ENCODE measurements around the gene SLC22A4. TPM values are rescaled to one million over a fixed set of nuclear protein-coding genes. Genes with fewer than 3 reads are reported as not detected.

SLC22A4 gene
- total RNA-seq, 1 donor from 2014 or later = 0.25 TPM

DNA sequence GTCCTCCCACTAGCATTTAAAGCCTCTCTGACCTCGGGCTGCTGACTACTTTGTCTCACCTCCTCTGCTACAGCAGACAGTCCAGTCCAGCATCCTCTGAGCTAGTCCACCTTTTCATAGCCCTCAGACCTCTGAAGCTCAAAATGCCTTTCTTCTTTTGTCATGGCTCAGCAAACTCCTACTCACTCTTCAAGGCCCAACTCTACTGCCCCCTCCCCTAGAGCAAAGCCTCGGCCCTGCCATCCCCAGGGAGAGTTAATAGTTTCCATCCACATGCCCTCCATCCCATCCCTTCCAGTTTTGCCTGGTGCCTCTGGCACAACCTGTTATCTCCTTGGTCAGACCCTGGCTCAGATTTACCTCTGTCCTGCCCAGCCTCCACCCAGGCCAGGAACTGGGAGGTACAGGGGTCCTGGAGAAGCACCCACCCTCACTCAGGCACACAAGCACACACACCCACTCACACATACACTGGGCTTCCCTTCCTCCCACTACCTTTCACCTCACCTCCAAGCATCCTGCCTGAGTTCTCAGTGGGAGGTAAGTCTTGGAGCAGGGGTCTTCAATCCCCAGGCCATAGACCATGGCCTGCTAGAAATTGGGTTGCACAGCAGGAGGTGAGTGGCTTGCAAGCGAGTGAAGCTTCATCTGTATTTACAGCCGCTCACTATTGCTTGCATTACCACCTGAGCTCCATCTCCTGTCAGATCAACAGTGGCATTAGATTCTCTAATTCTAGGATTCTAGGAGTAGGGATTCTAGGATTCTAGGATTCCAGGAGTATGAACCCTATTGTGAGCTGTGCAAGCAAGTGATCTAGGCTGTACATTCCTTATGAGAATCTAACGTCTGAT, 18.6 kb upstream of the SLC22A4 start:
- intact Hi-C loops (cut with micrococcal nuclease) = no loop called here

DNA sequence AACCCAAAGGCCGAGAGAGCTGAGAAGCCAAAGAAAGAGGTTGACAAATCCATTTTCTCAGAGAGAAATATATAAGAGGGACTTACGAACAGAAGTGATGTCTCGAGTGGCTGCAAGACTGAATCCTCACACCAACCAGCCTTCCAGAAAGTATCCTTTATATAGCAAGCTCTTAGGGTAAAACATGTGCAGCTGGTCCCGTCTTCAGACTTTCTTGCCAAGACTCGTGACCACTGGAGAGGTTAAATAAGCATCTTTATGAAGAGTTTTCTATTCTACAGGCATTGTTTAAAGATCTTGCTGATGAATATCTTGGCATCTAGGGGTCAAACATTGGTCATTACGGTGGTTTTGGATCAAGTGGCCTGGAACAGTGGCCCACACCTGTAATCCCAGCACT, 16.9 kb upstream of the SLC22A4 start:
- intact Hi-C loops (cut with micrococcal nuclease) = no loop called here

DNA sequence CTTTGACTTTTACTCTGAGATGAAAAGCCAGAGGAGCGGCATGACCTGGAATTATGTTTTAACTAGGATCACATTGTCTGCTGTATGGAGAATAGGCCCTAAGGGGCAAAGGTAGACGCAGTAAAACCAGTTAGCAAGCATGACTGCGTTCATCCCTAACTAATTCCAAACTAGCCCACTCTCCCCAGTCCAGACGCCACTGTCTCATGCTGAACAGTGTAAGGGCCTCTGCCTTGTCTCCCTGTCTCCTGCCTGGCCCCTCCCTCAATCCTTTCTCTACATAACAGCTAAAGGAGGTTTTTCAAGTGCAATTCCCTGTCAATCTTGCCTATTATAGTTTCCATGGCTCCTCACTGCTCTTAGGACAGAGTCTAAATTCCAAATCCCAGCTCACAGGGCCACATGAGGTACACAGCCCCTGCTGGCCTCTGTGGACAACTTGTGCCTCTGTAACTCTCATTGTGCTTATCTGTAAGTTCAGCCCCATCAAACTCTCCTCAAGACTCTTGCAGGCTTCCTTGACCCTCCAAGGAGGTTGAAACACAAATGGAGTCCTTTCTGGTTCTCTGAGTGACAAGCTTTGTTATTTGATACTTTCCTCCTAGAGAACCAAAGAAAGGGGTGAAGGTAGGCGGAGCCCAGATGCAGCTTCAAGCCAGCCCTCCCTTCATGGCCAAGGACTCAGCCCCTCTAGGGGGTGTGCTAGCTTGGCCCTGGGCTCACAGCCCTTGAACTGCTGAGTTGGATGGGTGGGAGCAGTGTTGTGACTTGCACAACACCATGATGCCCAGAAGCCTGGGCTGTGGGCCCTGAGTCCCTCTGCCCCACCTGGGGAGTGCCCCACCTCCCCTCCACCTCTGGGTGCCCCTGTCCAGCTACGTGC, 16.0 kb upstream of the SLC22A4 start:
- intact Hi-C loops (cut with micrococcal nuclease) = no loop called here

DNA sequence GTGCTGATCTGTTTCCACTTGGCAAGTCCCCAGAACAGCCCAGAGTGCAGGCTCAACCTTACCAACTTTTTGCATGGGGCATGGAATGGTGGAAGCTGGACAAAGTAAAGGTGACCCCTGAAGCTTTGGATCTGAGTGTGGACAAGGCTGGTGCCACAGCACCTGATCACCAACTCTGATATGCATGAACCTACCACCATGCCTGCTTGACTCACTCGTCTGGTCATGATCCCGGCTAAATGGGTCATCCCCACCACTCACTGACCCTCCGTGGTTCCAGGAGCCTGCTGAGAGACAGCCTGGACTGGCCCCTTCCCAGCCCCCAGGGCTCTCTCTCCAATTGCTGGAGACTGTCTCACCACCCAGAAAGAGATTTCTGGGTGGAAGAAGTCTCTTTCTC, 14.4 kb upstream of the SLC22A4 start:
- intact Hi-C loops (cut with micrococcal nuclease) = no loop called here

DNA sequence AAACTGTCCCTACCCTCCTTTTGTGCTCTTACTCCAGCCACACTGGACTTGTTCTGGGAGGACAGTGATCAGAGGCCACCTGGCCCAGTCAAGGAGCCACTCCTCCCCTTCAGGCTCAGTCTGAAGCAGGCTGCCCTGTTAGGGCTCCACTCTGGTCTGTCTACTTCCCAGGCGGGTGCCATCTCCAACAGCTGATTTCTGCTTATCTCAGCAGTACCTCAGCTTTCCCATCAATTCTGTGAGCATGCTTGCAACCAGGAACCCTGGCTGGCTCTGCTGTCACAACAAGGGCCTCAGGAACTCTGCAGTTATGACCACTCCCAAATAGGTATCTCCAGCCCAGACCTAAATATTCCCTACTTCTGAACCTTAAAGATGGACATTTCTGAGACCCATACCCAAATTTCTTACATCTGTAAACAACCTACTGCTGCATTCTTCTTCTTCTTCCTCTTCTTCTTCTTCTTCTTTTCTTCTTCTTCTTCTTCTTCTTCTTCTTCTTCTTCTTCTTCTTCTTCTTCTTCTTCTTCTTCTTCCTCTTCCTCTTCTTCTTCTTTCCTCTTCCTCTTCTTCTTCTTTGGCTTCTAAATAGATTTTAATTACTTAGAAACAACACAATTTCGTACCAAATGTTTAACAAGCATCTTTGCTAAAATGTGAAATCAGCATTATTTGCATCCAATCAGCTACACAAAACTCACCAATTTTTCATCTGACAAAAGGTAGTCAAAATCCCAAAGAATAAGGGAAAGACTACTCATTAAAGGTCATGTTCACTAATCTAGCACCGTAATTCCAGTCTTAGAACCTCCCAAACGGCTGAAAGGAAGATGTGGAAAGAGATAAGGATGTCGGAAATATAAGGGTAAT, 13.6 kb upstream of the SLC22A4 start:
- intact Hi-C loops (cut with micrococcal nuclease) = no loop called here

DNA sequence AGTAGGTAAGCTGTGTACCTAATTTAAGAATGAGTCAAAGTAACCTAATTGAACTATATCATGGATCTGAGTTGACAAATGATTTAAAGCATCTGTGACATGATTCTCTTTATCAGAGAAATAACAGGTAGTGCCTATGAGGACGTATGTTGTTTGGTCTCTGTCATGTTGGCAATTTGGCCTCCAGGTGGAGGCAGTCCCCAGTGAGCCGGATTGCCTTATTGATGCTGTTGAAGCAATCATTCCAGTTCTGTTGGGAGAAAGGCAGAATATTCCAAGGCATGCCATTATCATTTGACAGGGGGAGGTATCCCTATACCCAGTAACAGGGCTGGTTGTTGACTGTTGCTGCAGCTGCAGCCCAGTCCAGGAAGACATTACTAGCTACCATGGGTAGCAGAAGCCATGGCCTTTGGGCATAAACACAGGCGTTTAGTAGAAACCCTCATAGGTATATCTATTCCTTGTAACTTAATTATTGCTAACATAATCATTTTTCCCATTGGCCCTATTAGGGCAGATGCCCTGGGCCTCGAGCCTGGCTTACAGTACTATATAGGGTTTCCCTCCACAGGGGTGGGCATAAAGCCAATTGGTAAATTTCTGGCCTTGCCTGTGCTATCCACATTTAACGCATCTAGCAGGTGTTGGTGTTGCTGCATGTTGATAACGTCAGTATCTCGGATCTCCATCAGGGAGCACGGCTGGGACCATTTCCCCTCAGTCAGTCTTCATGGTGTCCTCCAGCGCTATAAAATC, 12.2 kb upstream of the SLC22A4 start:
- intact Hi-C loops (cut with micrococcal nuclease) = no loop called here

DNA sequence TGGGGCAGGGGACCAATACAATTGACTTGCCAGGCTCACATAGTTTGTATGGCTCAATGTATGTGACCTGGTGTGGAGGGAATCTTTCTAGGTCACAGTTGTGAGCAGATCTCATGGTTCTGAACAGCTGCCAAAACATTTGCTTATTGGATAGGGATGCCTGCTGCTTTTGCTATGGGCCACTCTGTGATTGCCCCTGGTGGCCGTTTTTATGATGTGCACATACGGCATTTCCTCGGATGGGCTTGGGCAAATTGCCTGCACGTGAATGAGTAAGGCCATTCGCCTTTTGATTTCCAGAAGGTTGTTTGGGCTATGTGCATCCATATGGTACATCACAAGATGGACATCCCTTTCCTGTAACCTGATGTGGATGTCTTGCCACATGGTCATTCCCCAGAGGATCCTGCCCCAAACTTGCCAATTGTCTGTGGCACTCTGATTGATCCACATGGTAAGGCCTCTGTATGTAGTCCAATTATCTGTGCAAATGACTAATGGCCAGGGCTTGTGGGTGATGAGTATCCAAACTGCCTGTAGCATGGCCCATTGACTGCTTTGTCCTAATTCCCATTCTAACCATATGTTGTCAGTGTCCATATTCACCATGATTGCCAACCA, 10.7 kb upstream of the SLC22A4 start:
- intact Hi-C loops (cut with micrococcal nuclease) = no loop called here

DNA sequence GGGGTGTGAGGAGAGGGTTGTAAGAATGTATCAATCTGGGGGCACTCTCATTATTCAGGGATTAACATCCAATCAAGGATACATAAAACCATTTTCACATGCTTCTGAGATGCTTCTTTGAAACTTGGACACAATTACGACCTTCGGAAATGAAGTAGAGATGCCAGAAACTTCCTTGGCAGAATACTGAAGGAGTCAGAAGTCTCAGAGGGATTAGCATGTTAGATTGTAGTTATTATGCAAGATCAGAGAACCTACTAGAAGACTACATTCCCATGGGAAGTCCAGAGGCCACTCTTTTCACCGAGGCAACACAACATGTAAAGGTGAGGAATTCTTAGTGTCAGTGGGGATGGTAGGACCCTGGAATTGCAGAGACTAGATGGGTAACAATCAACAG, 5.1 kb upstream of the SLC22A4 start:
- intact Hi-C loops (cut with micrococcal nuclease) = no loop called here

DNA sequence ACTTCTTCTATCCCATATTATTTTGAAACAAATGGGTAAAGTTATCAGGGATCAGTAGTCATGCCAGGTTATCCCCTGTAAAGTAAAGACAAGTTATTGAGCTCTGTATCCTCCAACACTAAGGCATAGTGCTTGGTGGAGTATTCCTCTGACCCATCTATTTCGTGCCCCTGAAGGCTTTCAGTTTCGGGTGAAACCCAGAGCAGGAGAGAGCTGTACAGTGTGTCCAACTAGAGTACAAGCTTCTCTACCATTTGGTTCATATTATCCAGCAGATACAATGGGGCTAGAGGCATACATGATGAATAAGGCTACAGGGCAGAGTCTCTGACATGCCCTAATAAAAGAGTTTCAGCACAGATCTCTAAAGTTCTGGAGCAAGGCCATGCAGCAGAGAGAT, 3.2 kb upstream of the SLC22A4 start:
- intact Hi-C loops (cut with micrococcal nuclease) = loop anchor here (10.0 kb wide), 1 partner anchor 226 kb away; the partner anchor contains the start of gene IL3

DNA sequence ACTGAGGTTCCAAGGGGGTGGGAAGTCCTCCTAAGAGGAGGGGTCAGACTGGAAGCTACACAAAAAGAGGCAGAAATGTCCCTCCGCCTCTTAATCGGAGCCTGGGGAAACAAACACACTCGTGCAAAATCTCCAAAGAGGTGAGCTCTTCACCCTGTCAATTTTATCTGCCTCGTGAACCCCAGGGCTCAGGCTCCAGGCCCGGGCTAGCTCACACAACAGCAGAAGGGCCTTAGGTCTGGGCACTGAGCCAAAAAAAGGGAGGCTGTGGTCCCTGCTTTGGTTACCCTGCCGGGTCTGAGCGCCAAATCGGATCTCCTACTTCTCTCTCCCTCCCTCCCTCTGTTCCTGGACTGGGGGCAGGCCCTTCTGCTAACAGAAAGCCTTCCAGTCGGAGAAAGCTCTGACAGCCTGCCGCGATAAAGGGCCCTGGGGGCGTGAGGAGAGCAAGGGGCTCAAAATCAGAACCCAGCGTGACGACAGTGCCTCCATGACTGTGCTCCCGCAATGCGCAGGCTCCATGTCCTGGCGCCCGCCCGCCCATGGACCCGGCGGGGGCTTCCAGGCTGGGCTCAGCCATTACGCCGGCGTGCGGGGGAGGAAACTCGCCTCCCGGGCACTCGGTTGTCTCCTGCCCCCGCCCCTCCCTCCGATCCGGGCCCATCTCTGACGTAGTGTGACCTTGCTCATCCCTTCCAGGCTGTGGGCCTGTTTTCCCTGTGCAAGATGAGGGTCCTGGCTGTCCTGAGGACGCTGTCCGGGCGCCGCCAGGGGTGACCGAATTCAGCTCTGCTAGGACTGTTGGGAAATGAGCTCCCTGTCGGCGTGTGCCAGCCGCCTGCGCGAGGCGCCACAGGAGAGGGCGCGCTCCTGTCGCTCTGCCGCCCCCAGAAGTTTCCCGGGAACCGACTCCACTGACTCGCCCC, 865 bp upstream of the SLC22A4 start:
- intact Hi-C loops (cut with micrococcal nuclease) = loop anchor here (2.0 to 10.0 kb wide), 2 partner anchors 197 to 229 kb away; partner anchors contain the start of genes IL3 and IRF1

DNA sequence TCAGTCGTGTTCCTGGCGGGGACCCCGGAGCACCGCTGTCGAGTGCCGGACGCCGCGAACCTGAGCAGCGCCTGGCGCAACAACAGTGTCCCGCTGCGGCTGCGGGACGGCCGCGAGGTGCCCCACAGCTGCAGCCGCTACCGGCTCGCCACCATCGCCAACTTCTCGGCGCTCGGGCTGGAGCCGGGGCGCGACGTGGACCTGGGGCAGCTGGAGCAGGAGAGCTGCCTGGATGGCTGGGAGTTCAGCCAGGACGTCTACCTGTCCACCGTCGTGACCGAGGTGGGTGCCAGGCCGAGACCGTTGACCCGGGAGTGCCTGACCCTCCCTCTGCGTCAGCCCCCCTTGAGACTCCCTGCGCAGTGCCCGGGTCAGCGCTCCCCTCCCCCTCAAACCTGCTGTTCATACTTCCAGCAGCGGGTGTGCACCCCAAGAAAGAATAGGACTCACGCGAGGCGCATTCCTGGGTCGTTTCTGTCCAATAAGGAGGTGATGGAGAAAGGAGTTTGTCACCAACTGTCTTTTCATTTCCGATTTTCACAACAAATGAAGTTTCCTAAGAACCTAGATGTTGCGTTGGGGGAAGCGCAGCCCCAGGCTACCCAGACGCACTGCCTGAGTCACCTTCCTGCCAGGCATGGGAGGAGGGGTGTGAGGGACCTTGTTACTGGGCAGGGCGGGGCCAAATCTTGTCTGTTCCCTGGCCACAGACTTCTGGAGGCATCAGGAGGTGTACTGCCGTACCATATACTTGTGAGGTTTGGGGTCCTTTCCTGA, 722 bp downstream of the SLC22A4 start:
- intact Hi-C loops (cut with micrococcal nuclease) = loop anchor here (1.0 to 10.0 kb wide), 2 partner anchors 74 to 230 kb away; partner anchors contain the start of genes IL3 and SLC22A5

DNA sequence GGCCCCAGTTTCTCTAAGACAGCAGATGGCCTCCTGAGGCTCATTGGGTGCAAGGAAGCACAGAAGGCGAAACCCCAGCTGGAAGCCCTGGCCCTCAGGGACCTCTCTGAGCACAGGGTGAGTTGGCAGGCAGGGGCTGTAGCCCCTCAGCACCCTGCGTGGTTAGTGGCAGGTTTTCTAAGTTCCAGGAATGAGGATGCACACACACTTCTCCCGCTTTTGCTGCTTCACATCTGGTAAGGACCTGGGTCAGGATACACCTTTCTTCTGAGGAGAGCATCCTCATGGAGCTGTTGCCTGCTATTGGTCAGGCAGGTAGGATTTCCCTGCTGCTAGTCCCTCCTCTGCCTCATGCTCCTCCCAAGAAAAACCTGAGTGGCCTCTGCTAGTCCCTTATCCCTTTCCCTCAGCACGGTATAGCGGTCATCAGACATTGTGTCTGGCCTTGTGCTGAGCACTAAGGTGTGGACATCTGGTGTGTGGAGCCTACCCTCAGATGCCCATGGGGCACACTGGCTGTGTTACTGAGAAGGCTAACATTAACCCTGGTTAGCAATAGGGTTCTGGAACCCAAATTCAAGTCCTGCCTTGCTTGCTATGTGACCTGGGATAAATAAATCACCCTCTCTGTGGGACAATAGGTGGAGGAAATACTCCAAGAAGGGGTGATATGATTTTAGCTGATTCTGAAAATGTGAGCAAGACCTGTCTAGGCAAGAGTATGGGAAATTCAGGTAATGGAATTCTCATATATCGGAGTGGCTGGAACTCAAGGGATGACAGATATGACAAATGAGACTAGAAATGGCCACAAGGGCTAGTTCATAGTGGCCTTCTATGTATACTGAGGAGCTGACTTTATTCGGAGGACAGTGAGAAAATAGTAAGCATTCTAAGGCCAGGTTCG, 1.6 kb downstream of the SLC22A4 start:
- intact Hi-C loops (cut with micrococcal nuclease) = loop anchor here (10.0 kb wide), 1 partner anchor 231 kb away; the partner anchor contains the start of gene IL3

DNA sequence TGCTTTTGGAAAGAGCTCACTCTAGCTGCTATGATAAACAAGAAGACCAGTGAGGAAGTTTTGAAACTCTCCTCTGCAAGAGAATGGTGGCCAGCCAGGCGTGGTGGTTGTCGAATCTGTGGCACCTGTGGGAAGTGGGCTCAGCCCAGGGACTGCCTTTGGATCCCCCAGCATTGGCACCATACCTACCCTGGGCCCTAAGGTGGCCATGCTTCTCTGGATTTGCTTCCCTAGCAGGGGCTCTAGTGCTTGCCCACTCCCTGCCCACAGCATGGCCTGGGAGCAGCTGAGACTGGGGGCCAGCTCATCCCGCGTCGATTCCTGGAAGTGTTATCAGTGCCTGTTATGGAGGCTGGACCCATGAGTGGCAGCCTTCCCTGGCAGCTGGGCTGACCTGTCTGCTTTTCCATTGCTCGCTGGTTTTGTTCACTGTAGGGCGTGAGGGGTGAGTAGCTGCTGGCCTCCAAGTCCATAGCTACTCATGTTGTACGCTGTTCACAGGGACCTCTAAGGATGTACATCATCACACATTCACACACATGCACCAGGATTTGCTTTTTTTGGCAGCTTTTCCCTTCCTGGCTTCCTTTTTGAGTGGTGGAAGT, 2.3 kb downstream of the SLC22A4 start:
- intact Hi-C loops (cut with micrococcal nuclease) = loop anchor here (10.0 kb wide), 1 partner anchor 232 kb away; the partner anchor contains the start of gene IL3

DNA sequence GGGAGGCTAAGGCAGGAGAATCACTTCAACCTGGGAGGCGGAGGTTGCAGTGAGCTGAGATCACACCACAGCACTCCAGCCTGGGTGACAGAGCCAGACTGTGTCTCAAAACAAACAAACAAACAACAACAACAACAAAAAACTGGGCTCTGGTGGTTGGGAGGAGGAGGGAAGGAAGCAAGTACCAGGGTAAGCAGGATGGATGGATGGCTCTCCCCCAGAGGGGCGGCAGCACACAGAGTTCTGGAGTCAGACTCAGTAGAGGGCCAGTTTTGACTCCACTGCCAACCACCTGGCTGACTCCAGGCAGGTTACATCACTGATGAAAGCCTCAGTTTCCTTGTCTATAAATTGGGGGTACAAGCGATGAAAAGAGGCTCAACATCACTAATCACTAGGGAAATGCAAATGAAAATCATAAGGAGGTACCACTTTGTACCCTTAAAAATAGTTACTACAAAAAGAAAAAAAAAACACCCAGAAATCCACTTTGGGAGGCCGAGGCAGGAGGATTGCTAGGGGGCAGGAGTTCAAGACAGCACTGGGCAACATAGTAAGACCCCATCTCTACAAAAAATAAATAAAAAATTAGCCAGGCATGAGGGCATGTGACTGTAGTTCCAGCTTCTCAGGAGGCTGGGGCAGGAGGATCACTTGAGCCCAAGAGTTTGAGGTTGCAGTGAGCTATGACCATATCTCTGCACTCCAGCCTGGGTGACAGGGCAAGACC, 3.2 kb downstream of the SLC22A4 start:
- intact Hi-C loops (cut with micrococcal nuclease) = loop anchor here (10.0 kb wide), 1 partner anchor 233 kb away; the partner anchor contains the start of gene IL3

Measured in T-helper 2 cell treated with Interferon-gamma antibody and Interleukin-4, amounts not matched to agents 100 ng/mL and 5 ng/mL, for 36 hours (primary cell).